Measurements from ENCODE around the gene NUDT22. TPM values are rescaled to one million over a fixed set of nuclear protein-coding genes. Genes with fewer than 3 reads are reported as not detected.
A peak's percentile ranks its signal among the peaks of the same experiment; 100 is the strongest.

Gene NUDT22
- total and polyA plus RNA-seq, 2 of the 4 experiments (the other 2 are of a cell fraction) = 21.3 to 44.6 TPM

DNA sequence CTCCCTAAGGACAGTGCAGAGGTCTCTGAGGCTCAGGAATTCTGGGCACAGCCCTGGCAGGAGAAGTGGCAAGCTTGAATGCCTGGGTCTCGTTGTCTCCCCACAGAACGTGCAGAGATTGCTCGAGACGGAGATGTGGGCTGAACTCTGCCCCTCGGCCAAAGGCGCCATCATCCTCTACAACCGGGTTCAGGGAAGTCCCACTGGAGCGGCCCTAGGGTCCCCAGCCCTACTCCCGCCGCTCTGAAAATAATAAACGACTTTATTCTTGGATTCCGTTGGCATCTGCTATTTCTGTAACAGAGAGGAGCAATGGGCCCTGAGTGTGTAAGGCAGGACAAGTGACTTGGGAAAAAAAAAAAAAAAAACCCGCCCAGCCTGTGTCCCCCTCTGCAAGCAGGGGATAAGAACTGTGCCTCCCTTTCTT lies 3.7 kb downstream of the NUDT22 start:
- peak overlapping the region; percentile 39 for H2AK9ac ChIP-seq (replicated peaks; ENCODE audit: low read depth, low read length, poor library complexity)
- no peak overlapping the region for H4K5ac ChIP-seq (ENCODE audit: low read depth, low read length)
- ATAC-seq (ENCODE audit: low read depth) (no peak), DNase-seq (no peak)
- no peaks in the 10 kb centered on the region for H3K36me3 ChIP-seq (ENCODE audit: control insufficient read depth, insufficient read depth, low read length)
- ChIA-PET CTCF (interaction anchor here (0.6 kb wide), 1 partner anchor 1405 kb away, joined by 3 read pairs; no protein-coding TSS in a partner anchor), POLR2A (ENCODE audit: unreplicated experiment) (no interaction called here)
- H3K18ac ChIP-seq (ENCODE audit: low read depth, low read length) = no peak overlapping the region
- H3K9me3 ChIP-seq (ENCODE audit: control insufficient read depth, insufficient read depth, low read length) = no peaks in the 10 kb centered on the region
- no peak overlapping the region for H3K56ac ChIP-seq (ENCODE audit: extremely low read depth, insufficient read depth, low read length)
- H2AK5ac ChIP-seq (ENCODE audit: low read depth, low read length) = 0 out of 2 replicates have a peak overlapping the region, but pooled peaks have one; percentile 1
- peak overlapping the region; percentile 98 for H2AFZ ChIP-seq (replicated peaks; ENCODE audit: low read length, poor library complexity)
- peaks cover 23% of the 10 kb centered on the region for H3K4me1 ChIP-seq (ENCODE audit: control insufficient read depth, insufficient read depth, low read length)
- no TSS peak for BruUV-seq (replicated peaks)
- H3K14ac ChIP-seq (replicated peaks; ENCODE audit: low read depth, low read length) = no peak overlapping the region
- 25% methylated on average over 2 of the region's 13 CpGs; no CpG with 5 or more reads in 1 of the 2 experiments for WGBS, 2 experiments (ENCODE audit: extremely low coverage in 2 of 2, insufficient read length in 1 of 2)
- H3K9me1 ChIP-seq (ENCODE audit: insufficient read depth, low read length) = peaks cover 16% of the 10 kb centered on the region
- peaks cover 20 to 78% of the 10 kb centered on the region in 2 experiments for H3K79me1 ChIP-seq (ENCODE audit: low read depth in 1 of 2, low read length in 2 of 2)
- peak overlapping the region; percentile 5; the same call in 1 of the 2 replicates for H3K9ac ChIP-seq (ENCODE audit: low read depth, low read length)
- H3K23ac ChIP-seq (ENCODE audit: low read depth, low read length) = 0 out of 2 replicates have a peak overlapping the region, but pooled peaks have one; percentile 37
- no peaks in the 10 kb centered on the region; the same call in 1 of the 2 replicates for H4K20me1 ChIP-seq (ENCODE audit: insufficient read depth, low read length)
- H3K4me2 ChIP-seq (ENCODE audit: low read depth, low read length) = peak overlapping the region; percentile 68
- intact Hi-C loops (cut with micrococcal nuclease) = loop anchor here (1.0 kb wide), 2 partner anchors 40 to 75 kb away; no protein-coding TSS in a partner anchor
- H4K8ac ChIP-seq (ENCODE audit: low read depth in 2 of 2, low read length in 2 of 2) = peak overlapping the region in 1 of 2 experiments; percentile 22; a peak in 2 of 4 replicates
- no peak for TF ChIP-seq CTCF (conservative IDR thresholded peaks at IDR 0.05; ENCODE audit: low read depth, low read length)
- TF ChIP-seq RAD21 (IDR thresholded peaks at IDR 0.05; ENCODE audit: low read length) = no peak
- TF ChIP-seq NFE2L2 (IDR thresholded peaks at IDR 0.05; ENCODE audit: low read depth, low read length) = no peak
- TF ChIP-seq, protein P1, sequence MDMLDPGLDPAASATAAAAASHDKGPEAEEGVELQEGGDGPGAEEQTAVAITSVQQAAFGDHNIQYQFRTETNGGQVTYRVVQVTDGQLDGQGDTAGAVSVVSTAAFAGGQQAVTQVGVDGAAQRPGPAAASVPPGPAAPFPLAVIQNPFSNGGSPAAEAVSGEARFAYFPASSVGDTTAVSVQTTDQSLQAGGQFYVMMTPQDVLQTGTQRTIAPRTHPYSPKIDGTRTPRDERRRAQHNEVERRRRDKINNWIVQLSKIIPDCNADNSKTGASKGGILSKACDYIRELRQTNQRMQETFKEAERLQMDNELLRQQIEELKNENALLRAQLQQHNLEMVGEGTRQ (IDR thresholded peaks at IDR 0.05; ENCODE audit: low read depth, low read length) = no peak
- TF ChIP-seq SMC3 (IDR thresholded peaks at IDR 0.05; ENCODE audit: low read depth, low read length) = no peak
- no peak for TF ChIP-seq RCOR1 (IDR thresholded peaks at IDR 0.05; ENCODE audit: insufficient replicate concordance, low read length)
- TF ChIP-seq CEBPB (IDR thresholded peaks at IDR 0.05; ENCODE audit: low read depth, low read length) = no peak
- TF ChIP-seq FOS (IDR thresholded peaks at IDR 0.05; ENCODE audit: low read depth, low read length) = no peak
- TF ChIP-seq RFX5 (IDR thresholded peaks at IDR 0.05; ENCODE audit: low read depth, low read length) = no peak
- TF ChIP-seq BHLHE40 (IDR thresholded peaks at IDR 0.05; ENCODE audit: low read depth, low read length) = no peak
- no peak for TF ChIP-seq POLR2A (IDR thresholded peaks at IDR 0.05; ENCODE audit: low read depth, low read length)
- TF ChIP-seq, protein P2, sequence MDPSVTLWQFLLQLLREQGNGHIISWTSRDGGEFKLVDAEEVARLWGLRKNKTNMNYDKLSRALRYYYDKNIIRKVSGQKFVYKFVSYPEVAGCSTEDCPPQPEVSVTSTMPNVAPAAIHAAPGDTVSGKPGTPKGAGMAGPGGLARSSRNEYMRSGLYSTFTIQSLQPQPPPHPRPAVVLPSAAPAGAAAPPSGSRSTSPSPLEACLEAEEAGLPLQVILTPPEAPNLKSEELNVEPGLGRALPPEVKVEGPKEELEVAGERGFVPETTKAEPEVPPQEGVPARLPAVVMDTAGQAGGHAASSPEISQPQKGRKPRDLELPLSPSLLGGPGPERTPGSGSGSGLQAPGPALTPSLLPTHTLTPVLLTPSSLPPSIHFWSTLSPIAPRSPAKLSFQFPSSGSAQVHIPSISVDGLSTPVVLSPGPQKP (IDR thresholded peaks at IDR 0.05; ENCODE audit: borderline replicate concordance, low read depth, low read length) = no peak
- TF ChIP-seq MXI1 (IDR thresholded peaks at IDR 0.05; ENCODE audit: borderline replicate concordance, low read depth, low read length) = no peak
- dilution Hi-C loops (cut with HindIII; ENCODE audit: low sequenced_read_pairs, unreplicated experiment) = no loop called here
- no peak overlapping the region for H2BK15ac ChIP-seq (ENCODE audit: low read depth, low read length)
- peak overlapping the region; percentile 83 for H3K4me3 ChIP-seq (ENCODE audit: insufficient read depth, low read depth, low read length)
- H2BK20ac ChIP-seq (ENCODE audit: low read depth, low read length) = no peak overlapping the region
- H2BK120ac ChIP-seq (ENCODE audit: low read depth, low read length) = no peak overlapping the region
- H2BK5ac ChIP-seq (ENCODE audit: low read depth, low read length, poor library complexity, severe bottlenecking) = no peak overlapping the region
- H4K91ac ChIP-seq (ENCODE audit: insufficient read depth, low read depth, low read length) = no peak overlapping the region
- in situ Hi-C loops (cut with MboI; ENCODE audit: low sequenced_read_pairs) = no loop called here
- H3K27me3 ChIP-seq (ENCODE audit: control insufficient read depth, insufficient read depth, low read length) = no peaks in the 10 kb centered on the region
- H3K4ac ChIP-seq (ENCODE audit: low read depth, low read length) = peak overlapping the region; percentile 64
- H3K27ac ChIP-seq (ENCODE audit: insufficient read depth, low read length) = peak overlapping the region; percentile 15; the same call in 1 of the 2 replicates

Measured in IMR-90 (cell line).